CD14-positive monocyte (primary cell): ENCODE measurements around the gene WNT5B. TPM values are rescaled to one million over a fixed set of nuclear protein-coding genes. Genes with fewer than 3 reads are reported as not detected.

ENCODE experiments used
- DNase-seq, 3 donors: peaks; one replicate each; pipeline ENCODE4 v3.0.0-alpha.2; 2011 to 2022
- H2AFZ ChIP-seq: 2 replicates; pipeline ENCODE4 v1.6.0; 2012; ENCODE audit warnings: mild to moderate bottlenecking, low read depth, low read length, inconsistent platforms; ENCODE audit not compliant: insufficient read depth, poor library complexity, severe bottlenecking
- H3K27ac ChIP-seq, 2 donors: 1 replicate in 1 of 2; 2 replicates in 1 of 2; pipeline ENCODE4 v1.5.1; 2012 to 2013; ENCODE audit warnings: low read length in 2 of 2, control low read depth in 1 of 2, inconsistent platforms in 1 of 2, low read depth in 1 of 2, mild to moderate bottlenecking in 1 of 2
- H3K27me3 ChIP-seq, 2 donors: one replicate each; pipeline versions ENCODE4 v1.6.0 to v1.6.1; 2011 to 2013; ENCODE audit warnings: low read length in 2 of 2; ENCODE audit not compliant: control insufficient read depth in 2 of 2, insufficient read depth in 2 of 2
- H3K36me3 ChIP-seq, 2 donors: replicated peaks in 1 of 2; 1 replicate in 1 of 2; 2 replicates in 1 of 2; pipeline versions ENCODE4 v1.5.1 to v1.6.1; 2012 to 2013; ENCODE audit warnings: low read length in 2 of 2, control low read depth in 1 of 2, inconsistent platforms in 1 of 2, mild to moderate bottlenecking in 1 of 2; ENCODE audit not compliant: insufficient read depth in 2 of 2, control insufficient read depth in 1 of 2
- H3K4me1 ChIP-seq, 2 donors: 1 replicate in 1 of 2; 2 replicates in 1 of 2; pipeline versions ENCODE4 v1.5.1 to v1.6.1; 2012 to 2013; ENCODE audit warnings: low read length in 2 of 2, control low read depth in 1 of 2, inconsistent platforms in 1 of 2, mild to moderate bottlenecking in 1 of 2, moderate library complexity in 1 of 2; ENCODE audit not compliant: insufficient read depth in 2 of 2, control insufficient read depth in 1 of 2
- H3K4me2 ChIP-seq: replicated peaks from 2 replicates; pipeline ENCODE3; 2012; ENCODE audit warnings: low read length, moderate library complexity, mild to moderate bottlenecking; ENCODE audit not compliant: poor library complexity, severe bottlenecking; ENCODE audit errors: extremely low read depth
- H3K4me3 ChIP-seq, 3 experiments: fragments of 200-600 bp in 1 of 3; sonication (generic) in 1 of 3; replicated peaks in 1 of 3; 1 replicate in 2 of 3; 2 replicates in 1 of 3; pipeline ENCODE4 v1.5.1; 2011 to 2013; ENCODE audit warnings: low read length in 3 of 3, mild to moderate bottlenecking in 3 of 3, control low read depth in 2 of 3, low read depth in 2 of 3, inconsistent platforms in 1 of 3, moderate library complexity in 1 of 3
- H3K79me2 ChIP-seq: 2 replicates; pipeline ENCODE4 v1.6.0; 2012; ENCODE audit warnings: mild to moderate bottlenecking, control low read depth, inconsistent platforms, low read length, moderate library complexity; ENCODE audit not compliant: insufficient read depth
- H3K9ac ChIP-seq: 2 replicates; pipeline ENCODE4 v1.6.0; 2017; ENCODE audit warnings: low read length, mild to moderate bottlenecking; ENCODE audit not compliant: insufficient read depth, poor library complexity, severe bottlenecking
- H3K9me3 ChIP-seq, 2 donors: replicated peaks in 1 of 2; 1 replicate in 1 of 2; 2 replicates in 1 of 2; pipeline versions ENCODE4 v1.5.1 to v1.6.1; 2012 to 2013; ENCODE audit warnings: low read length in 2 of 2, control low read depth in 1 of 2; ENCODE audit not compliant: control insufficient read depth in 1 of 2, insufficient read depth in 1 of 2
- H4K20me1 ChIP-seq: 2 replicates; pipeline ENCODE4 v1.6.0; 2012; ENCODE audit warnings: mild to moderate bottlenecking, low read length, control low read depth, moderate library complexity; ENCODE audit not compliant: insufficient read depth
- H3K27ac Mint-ChIP-seq, 7 donors: one replicate each; pipeline ENCODE4 v1.8.0; 2020; ENCODE audit warnings: mild to moderate bottlenecking in 7 of 7, mixed read lengths in 7 of 7, moderate library complexity in 6 of 7, inconsistent platforms in 2 of 7
- H3K27me3 Mint-ChIP-seq, 3 donors: one replicate each; pipeline ENCODE4 v1.8.0; 2021 to 2022; ENCODE audit warnings: low read depth in 3 of 3, mild to moderate bottlenecking in 3 of 3, mixed read lengths in 3 of 3, moderate library complexity in 3 of 3, inconsistent platforms in 1 of 3
- H3K36me3 Mint-ChIP-seq, 2 donors: one replicate each; pipeline ENCODE4 v1.8.0; 2020; ENCODE audit warnings: mixed read lengths in 2 of 2, inconsistent platforms in 1 of 2, mild to moderate bottlenecking in 1 of 2
- H3K4me1 Mint-ChIP-seq: one replicate; pipeline ENCODE4 v1.8.0; 2020; ENCODE audit warnings: mild to moderate bottlenecking, mixed read lengths
- H3K4me3 Mint-ChIP-seq, 2 donors: one replicate each; pipeline ENCODE4 v1.8.0; 2020; ENCODE audit warnings: mild to moderate bottlenecking in 2 of 2, mixed read lengths in 2 of 2, moderate library complexity in 1 of 2
- H3K9me3 Mint-ChIP-seq, 7 donors: one replicate each; pipeline ENCODE4 v1.8.0; 2020 to 2022; ENCODE audit warnings: mixed read lengths in 7 of 7, mild to moderate bottlenecking in 6 of 7, moderate library complexity in 6 of 7, inconsistent platforms in 2 of 7
- WGBS: methylation state at CpG from one replicate; pipeline ENCODE4 v1.1.5; 2013; ENCODE audit warnings: missing lambda C conversion rate; ENCODE audit not compliant: insufficient coverage; 5-methylcytosine and 5-hydroxymethylcytosine counted together
- intact Hi-C, 2 donors: fragments of 100-400 bp; cut with micrococcal nuclease; formaldehyde crosslinking; loops; one replicate each; pipeline versions ENCODE4 v1.15.0 to v1.15.1; 2023
- polyA plus RNA-seq, 3 donors: library from polyadenylated mRNA; depleted of rRNA in 1 of 3; unstranded in 2 of 3; stranded (reverse) in 1 of 3; fragments of 300-500 nt in 2 of 3; fragments of >200 nt in 1 of 3; fragmentation: Illumina TruSeq in 2 of 3; gene quantifications; 1 replicate in 2 of 3; 2 replicates in 1 of 3; pipeline ENCODE4 v1.2.3, GENCODE V29; 2012 to 2021
- TF ChIP-seq, protein P1 (sequence below): fragments of 200-600 bp; IDR thresholded peaks from one replicate; pipeline ENCODE4 v1.8.0; 2022; ENCODE audit warnings: antibody characterized with exemption, mild to moderate bottlenecking

The WNT5B gene
- polyA plus RNA-seq, 3 donors, result 2.7 to 4.1 (median 3.1) TPM

DNA sequence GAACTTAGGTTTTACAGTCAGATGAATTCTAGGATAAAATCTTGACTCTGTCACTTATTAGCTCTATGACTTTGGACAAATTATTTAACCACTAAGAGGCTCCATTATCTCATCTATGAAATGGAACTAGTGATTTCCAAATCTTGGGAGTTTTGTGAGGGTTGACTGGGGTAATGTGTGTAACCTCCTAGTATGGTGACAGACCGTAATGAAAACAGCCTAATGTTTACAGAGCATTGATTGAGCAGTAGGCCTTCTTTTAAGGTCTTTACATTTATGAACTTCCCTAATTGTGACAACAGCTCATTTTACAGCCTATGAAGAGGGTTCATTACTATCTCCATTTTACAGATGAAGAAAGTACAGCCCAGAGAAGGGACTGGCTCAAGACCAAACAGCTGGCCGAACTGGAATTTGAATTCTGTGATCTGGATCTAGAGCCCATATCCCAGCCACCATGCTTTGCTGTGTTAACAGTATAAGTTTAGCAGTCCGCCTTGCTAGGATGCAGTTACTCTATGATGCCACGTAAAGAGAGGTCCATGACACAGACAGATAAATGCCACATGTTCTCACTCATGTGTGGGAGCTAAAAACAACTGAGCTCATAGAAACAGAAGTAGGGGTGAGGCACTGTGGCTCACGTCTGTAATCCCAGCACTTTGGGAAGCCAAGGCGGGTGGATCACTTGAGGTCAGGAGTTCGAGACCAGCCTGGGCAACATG, 25.6 kb upstream of the WNT5B start:
- H3K9ac ChIP-seq, result no peak overlapping the region
- TF ChIP-seq, protein P1, sequence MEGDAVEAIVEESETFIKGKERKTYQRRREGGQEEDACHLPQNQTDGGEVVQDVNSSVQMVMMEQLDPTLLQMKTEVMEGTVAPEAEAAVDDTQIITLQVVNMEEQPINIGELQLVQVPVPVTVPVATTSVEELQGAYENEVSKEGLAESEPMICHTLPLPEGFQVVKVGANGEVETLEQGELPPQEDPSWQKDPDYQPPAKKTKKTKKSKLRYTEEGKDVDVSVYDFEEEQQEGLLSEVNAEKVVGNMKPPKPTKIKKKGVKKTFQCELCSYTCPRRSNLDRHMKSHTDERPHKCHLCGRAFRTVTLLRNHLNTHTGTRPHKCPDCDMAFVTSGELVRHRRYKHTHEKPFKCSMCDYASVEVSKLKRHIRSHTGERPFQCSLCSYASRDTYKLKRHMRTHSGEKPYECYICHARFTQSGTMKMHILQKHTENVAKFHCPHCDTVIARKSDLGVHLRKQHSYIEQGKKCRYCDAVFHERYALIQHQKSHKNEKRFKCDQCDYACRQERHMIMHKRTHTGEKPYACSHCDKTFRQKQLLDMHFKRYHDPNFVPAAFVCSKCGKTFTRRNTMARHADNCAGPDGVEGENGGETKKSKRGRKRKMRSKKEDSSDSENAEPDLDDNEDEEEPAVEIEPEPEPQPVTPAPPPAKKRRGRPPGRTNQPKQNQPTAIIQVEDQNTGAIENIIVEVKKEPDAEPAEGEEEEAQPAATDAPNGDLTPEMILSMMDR, result no peak
- H3K27me3 ChIP-seq, result no peaks in the 10 kb centered on the region
- H3K79me2 ChIP-seq, result no peaks in the 10 kb centered on the region
- H3K4me3 ChIP-seq, result no peak overlapping the region
- intact Hi-C loops, result no loop called here
- H3K4me2 ChIP-seq, result no peak overlapping the region
- no peaks in the 10 kb centered on the region for H3K9me3 ChIP-seq
- Mint-ChIP-seq H3K27me3 (no peaks in the 10 kb centered on the region), H3K27ac (no peak overlapping the region), H3K36me3 (no peaks in the 10 kb centered on the region), H3K4me1 (peaks cover 46% of the 10 kb centered on the region), H3K9me3 (no peaks in the 10 kb centered on the region), H3K4me3 (no peak overlapping the region)
- DNase-seq, result no peak
- WGBS, result 94% methylated on average over 5 of the region's 7 CpGs
- no peaks in the 10 kb centered on the region for H3K36me3 ChIP-seq
- no peak overlapping the region for H2AFZ ChIP-seq
- H3K27ac ChIP-seq, result no peak overlapping the region
- H4K20me1 ChIP-seq, result no peaks in the 10 kb centered on the region
- H3K4me1 ChIP-seq, result peaks cover 45 to 51% of the 10 kb centered on the region in 2 donors

DNA sequence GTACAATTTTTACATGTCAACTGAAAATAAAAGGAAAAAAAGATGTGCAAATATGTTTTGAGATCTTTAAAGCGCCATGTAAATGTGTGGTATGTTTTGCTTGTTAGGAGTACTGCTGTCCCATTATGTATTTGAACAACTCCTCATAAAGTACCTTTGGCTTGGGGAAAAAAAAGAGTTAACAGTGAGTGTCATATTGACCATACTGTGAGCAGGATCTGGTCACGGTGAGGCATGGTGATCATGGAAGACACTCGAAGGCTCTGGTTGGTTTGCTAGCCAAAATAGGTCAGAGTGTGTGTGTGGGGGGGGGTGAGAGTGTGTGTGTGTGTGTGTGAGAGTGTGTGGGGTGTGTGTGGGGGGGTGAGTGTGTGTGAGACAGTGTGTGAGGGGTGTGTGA, 24.6 kb upstream of the WNT5B start:
- Histone ChIP-seq H3K4me1 (peaks cover 56 to 61% of the 10 kb centered on the region in 2 donors), H3K27ac (no peak overlapping the region), H3K4me3 (no peak overlapping the region), H3K27me3 (no peaks in the 10 kb centered on the region), H3K36me3 (no peaks in the 10 kb centered on the region), H3K79me2 (no peaks in the 10 kb centered on the region), H3K4me2 (no peak overlapping the region), H4K20me1 (no peaks in the 10 kb centered on the region), H2AFZ (no peak overlapping the region), H3K9me3 (no peaks in the 10 kb centered on the region), H3K9ac (no peak overlapping the region)
- intact Hi-C loops, result no loop called here
- WGBS, result 95% methylated on average over 2 of the region's 3 CpGs
- Mint-ChIP-seq H3K27me3 (no peaks in the 10 kb centered on the region), H3K36me3 (no peaks in the 10 kb centered on the region), H3K4me3 (no peak overlapping the region), H3K4me1 (peaks cover 56% of the 10 kb centered on the region), H3K9me3 (no peaks in the 10 kb centered on the region), H3K27ac (peak overlapping the region in 5 of 7 donors; percentile 23 to 98 (median 96))
- TF ChIP-seq, protein P1, result no peak
- DNase-seq, result no peak
